GM12892 (cell line): Measurements from ENCODE around the gene MROH7.
"Not testable (repeated sequence)": the region's sequence is repeated elsewhere in the genome, so short reads cannot be mapped to it uniquely, and the experiment has no call there.

Experiments used
- DNase-seq: peaks from one replicate; pipeline ENCODE4 v3.0.0; 2011; ENCODE audit not compliant: insufficient read length
- FAIRE-seq: peaks from 2 replicates; lab custom pipeline; 2011; peaks lifted over from hg19 to GRCh38; lab: Jason Lieb, UNC
- POLR2A ChIP-seq: IDR thresholded peaks from 2 replicates; pipeline ENCODE4 v1.6.1; 2011; ENCODE audit warnings: low read depth, low read length, control low read depth
- POLR2AphosphoS5 ChIP-seq: IDR thresholded peaks from 2 replicates; pipeline ENCODE4 v1.6.1; 2011; ENCODE audit warnings: low read depth, low read length, control low read depth
- TAF1 ChIP-seq: IDR thresholded peaks from 2 replicates; pipeline ENCODE4 v1.6.1; 2011; ENCODE audit warnings: low read depth, mild to moderate bottlenecking, control low read depth, low read length, borderline replicate concordance

Gene MROH7

DNA sequence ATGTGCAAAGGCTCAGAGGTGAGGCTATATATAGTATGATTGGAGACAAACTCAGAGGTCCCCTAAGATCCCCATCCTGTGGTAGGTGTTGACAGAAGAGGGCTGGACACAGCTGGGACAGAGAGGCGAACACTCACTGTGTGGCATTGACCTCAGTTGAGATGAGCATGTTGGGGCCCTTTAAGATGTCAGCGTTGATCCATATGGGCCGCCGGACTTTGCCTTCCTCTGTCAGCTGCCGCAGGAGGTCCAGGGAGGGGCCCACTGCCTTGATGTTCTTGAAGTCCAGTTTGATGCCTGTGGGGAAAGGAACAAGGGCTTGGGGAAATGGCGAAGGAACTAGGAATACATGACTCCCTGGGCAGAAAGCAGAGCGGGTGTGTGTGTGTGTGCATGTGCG lies 27.0 kb upstream of the MROH7 start:
- DNase-seq: no peak
- FAIRE-seq: no peak

DNA sequence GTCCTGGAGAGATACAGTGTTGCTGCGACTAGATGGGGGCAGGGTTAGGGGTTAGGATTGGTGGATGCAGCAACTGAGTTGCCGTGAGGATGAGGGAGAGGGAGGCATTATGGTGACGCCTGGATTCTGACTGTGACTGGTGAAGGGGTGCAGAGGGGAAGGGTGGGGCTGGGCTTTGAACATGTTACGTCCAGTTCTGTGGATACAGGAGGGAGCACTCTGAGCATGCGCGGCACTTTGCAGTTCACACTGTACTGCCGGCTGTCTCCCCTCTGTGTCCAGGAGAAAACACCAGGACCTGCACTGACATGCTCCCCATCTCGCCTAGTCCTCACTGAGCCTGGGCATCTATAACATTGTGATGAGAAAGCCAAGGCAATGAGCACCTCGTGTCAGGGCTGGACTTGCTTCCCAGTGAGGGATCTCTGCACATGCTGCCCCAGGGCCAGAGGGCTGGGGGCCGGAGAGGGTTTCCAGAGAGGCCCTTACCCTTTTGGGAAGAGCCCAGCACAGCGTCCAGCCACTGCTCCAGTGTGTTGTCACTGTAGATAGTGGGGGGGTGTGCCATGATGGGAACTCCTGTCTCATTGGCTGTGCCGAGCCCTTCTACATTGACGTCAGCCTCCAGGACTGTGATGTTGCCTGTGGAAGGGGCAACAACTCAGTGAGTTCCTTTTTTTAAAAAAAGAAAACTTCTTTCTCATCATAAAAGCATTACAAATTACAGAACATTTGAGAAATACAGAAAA lies 25.9 kb upstream of the MROH7 start:
- TF ChIP-seq POLR2A (no peak), POLR2AphosphoS5 (no peak), TAF1 (no peak)
- FAIRE-seq: no peak
- no peak for DNase-seq

More for the DNA sequence above, 27.0 kb upstream of the MROH7 start:
- no peak for TF ChIP-seq TAF1
- no peak for TF ChIP-seq POLR2AphosphoS5
- no peak for TF ChIP-seq POLR2A

DNA sequence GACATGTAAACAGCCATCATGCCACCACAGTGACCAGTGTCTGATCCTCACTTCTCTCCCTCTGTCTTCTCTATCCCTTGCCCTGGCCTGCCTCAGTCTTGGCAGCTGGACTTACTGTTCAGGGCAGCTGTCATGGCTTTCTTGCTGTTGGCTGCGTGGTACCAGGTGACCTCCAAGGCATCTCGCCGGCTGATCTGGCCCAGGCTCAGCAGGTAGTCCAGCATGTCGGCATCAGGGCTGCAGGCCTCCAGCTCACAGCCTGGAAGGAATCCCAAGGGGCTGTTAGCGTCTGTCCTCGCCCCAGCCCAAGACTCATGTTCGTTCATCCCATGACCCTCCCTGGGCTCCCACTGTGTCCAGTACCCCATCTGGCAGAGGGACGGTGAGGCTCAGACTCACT lies 21.8 kb upstream of the MROH7 start:
- no peak for TF ChIP-seq POLR2AphosphoS5
- TF ChIP-seq POLR2A: no peak
- TF ChIP-seq TAF1: no peak
- DNase-seq (no peak), FAIRE-seq (no peak)

DNA sequence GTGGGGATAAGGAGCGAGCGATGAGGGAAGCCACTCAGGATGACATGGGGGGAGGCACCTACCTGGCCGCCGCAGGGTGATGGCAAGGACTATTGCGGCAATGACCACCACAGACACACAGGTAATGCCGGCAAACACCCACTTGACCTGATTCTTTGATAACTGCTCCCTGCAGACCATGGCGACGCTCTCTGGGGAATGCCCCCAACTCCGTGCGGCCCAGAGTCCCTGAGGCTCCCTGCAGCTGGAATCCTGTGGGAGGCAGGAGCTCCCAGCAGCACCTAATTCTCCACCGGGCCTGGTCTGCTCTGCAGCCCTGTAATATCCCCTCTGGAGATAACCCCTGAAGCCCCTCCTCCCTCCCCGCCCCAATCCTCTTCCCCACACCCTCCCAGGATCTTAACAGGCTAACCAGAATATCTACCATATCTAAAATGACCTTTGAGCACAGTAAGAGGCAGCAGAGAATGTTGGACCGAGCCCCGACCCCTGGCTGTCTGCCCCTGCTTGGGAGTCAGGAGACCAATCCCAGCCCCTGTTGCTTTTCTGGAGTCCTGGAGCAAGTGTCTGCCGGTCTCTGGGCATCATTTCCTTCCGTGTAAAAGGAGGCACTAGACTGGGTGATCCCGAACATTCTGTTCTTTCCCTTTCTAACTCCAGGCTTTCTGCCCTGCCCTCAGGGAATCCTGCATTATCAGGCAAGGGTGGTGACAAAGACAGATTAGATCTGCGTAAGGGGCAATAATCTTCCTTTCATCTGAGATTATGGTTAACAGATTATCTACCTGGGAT lies 18.2 kb upstream of the MROH7 start, which contains the start of gene FAM151A:
Gene FAM151A, minus strand, starts transcription at position 310 of the 792 bp plus-strand sequence. Its CDS starts 130 bp downstream, at position 180.
- no peak for TF ChIP-seq POLR2AphosphoS5
- TF ChIP-seq POLR2A: no peak
- TF ChIP-seq TAF1: no peak
- FAIRE-seq (no peak), DNase-seq (no peak)

DNA sequence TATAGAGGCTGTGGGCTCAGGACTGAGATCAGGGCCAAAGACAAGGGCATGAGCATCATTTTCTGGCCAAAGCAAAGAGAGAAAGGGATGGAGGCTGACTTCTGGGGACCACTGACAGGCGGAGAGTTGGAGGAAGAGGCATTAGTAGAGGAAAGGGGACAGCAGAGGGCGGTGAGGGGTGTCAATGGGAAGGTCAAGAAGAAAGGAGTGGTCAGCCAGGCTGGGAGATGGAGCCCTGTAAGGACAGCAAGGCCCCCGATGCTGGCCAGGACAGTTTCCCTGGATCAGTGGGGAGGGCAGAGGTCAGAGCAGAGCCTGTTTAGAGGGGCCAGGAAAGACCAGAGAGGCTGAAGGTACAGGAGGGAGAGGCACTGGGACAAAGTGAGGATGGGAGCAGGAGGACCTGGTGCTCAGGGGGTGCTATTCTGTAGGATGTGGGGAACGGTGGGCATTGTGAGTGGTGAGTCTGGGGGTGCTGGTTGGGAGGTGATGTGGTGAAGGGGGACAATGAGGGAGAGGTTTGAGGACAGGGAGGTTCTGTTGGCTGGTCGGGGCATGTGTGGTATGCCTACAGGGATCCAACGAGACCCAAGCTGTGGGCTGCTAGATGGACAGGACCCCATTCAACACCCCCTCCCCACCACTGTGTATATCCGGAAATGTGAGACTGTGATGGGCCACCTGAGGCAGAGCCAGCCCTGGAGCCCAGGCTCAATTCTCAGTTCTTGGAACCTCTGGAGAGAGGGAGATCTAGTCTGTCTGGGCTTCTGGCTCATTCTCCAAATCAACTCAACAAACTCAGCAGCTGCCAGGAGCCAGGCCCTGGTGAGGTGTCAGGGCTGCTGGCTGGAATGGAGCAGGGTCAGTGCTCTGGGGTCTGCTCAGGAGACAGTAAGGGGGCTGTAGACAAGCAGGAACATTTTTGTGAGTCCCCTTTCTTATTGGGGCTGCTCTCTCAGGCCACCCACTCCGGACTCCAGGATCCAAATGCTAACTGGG lies 16.8 kb upstream of the MROH7 start:
- no peak for TF ChIP-seq TAF1
- TF ChIP-seq POLR2A: no peak
- TF ChIP-seq POLR2AphosphoS5: no peak
- FAIRE-seq (no peak), DNase-seq (no peak)

DNA sequence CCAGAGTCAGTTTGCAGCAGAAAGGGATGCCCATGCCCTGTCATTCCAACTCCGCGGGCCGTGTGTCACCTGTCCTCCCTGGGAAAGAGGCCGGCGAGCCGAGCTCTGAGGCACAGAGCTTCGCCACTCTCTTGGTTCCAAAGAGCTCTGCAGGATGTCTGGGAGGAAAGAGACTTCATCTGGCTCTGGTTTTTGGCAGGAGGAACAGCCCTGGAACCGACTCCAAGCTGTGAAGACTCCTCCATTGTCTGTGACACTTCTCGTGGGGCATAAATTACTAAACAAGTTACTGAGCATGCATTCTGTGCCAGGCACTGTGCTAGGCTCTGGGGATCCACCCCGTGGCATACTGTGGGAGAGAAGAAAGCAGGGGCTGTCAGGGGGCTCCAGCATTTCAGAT lies 14.4 kb upstream of the MROH7 start:
- FAIRE-seq (no peak), DNase-seq (no peak)
- TF ChIP-seq POLR2AphosphoS5 (no peak), TAF1 (no peak), POLR2A (no peak)

DNA sequence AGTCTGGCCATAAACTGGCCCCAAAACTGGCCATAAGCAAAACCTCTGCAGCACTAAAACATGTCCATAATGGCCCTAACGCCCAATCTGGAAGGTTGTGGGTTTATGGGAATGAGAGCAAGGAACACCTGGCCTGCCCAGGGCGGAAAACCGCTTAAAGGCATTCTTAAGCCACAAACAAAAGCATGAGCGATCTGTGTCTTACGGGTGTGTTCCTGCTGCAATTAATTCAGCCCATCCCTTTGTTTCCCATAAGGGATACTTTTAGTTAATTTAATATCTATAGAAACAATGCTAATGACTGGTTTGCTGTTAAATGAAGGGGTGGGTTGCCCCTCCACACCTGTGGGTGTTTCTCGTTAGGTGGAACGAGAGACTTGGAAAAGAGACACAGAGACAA lies 5.8 kb upstream of the MROH7 start:
- DNase-seq, FAIRE-seq: not testable (repeated sequence)

DNA sequence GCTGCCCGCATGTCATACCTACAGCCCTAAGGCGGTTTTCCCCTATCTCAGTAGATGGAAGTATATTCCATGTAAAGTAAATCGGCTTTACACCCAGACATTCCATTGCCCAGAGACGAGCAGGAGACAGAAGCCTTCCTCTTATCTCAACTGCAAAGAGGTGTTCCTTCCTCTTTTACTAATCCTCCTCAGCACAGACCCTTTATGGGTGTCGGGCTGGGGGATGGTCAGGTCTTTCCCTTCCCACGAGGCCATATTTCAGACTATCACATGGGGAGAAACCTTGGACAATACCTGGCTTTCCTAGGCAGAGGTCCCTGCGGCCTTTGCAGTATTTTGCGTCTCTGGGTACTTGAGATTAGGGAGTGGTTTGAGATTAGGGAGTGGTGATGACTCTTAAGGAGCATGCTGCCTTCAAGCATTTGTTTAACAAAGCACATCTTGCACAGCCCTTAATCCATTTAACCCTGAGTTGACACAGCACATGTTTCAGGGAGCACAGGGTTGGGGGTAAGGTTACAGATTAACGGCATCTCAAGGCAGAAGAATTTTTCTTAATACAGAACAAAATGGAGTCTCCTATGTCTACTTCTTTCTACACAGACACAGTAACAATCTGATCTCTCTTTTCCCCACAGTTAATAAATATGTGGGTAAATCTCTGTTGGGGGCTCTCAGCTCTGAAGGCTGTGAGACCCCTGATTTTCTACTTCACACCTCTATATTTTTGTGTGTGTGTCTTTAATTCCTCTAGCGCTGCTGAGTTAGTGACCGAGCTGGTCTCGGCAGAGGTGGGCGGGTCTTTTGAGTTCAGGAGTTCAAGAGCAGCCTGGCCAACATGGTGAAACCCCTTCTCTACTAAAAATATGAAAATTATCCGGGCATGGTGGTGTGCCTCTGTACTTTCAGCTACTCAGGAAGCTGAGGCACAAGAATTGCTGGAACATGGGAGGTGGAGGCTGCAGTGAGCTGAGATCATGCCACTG lies 4.8 kb upstream of the MROH7 start:
- not testable (repeated sequence) for DNase-seq, FAIRE-seq

DNA sequence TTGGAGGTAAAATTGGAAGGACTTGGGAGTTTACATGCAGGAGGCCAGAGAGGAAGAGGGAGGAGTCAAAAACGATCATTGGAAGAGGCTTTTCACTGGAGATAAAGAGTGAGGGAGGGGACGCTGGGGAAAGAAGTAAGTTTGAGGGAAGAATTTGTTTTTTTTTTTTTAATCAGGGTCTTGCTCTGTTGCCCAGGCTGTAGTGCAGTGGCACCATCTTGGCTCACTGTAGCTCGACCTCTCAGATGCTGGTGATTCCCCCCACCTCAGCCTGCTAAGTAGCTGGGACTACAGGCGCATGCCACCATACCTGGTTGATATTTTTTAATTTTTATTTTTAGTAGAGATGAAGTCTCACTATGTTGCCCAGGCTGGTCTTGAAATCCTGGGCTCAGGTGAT lies 1.2 kb upstream of the MROH7 start:
- TF ChIP-seq POLR2A: no peak
- no peak for TF ChIP-seq POLR2AphosphoS5
- no peak for TF ChIP-seq TAF1
- FAIRE-seq (no peak), DNase-seq (no peak)

DNA sequence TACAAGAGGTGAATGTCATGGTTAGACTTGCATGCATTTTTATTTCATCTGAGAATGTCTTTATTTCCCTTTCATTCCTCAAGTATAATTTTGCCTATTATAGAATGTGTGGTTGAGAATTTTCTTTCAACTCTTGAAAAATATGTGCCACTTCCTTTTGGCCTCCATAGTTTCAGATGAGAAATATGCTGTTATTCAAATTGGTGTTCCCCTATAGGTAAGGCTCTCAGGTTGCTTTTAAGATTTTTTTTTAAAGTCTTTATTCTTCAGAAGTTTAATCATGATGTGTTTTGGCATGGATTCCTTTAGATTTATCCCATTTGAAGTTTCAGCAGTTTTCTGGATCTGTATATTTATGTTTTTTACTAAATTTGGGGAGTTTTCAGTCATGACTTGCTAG lies 2.1 kb downstream of the MROH7 start:
- FAIRE-seq (no peak), DNase-seq (no peak)
- TF ChIP-seq POLR2A (no peak), POLR2AphosphoS5 (no peak), TAF1 (no peak)
